CD4-positive, alpha-beta T cell treated with Interleukin-15 for 4 hours (primary cell): ENCODE measurements around the gene ERVK3-1.
"Not testable (repeated sequence)": the region's sequence is repeated elsewhere in the genome, so short reads cannot be mapped to it uniquely, and the experiment has no call there.

ENCODE experiments used
- DNase-seq: peaks from one replicate; pipeline ENCODE4 v3.0.0-alpha.2; 2020; ENCODE audit warnings: low spot score

ERVK3-1 gene

DNA sequence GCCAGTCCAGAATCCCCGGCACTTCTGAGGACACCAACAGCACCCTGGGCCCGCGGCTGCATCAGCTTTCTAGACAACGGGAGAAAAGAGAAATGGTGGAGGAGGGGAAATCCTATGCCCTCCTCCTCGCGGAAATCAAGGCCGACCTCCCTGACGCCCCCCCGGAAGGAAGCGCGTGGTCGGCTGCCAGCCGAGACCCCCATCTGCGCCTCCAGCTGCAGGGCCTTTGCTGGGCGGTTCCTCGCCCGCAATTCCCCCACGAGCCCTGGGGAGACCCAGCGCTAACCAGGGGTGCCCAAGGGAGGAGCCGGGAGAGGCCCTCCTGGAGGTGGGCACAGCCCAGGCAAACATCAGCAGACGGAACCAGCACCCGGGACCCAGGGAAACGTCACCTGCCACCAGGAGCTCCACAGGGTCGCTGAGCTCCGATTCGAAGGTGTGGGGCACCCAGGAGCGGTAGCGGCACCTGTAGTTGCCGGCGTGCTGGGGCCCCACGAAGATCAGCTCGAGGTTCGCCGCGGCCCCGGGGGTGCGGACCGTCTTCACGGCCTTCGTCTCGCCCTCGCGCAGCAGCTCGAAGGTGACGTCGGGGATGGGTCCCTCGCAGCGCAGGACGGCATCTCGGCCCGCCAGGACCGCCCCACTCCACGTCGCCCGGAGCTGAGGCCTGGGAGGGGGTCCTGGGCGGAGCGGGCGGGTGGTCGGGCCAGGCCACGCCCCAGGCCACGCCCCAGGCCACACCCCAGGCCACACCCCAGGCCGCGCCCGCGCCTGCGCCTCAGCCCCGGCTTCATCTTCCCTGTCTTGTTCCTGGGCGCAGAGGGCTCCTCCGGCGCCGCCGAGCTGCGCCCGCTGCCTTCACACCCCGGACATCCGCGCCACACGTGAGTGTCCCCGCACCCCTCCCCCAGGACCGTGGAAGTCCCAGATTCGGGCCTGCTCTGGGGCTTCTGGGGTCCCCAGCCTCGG lies 42.1 kb downstream of the ERVK3-1 start:
- peak; percentile 65 for DNase-seq

DNA sequence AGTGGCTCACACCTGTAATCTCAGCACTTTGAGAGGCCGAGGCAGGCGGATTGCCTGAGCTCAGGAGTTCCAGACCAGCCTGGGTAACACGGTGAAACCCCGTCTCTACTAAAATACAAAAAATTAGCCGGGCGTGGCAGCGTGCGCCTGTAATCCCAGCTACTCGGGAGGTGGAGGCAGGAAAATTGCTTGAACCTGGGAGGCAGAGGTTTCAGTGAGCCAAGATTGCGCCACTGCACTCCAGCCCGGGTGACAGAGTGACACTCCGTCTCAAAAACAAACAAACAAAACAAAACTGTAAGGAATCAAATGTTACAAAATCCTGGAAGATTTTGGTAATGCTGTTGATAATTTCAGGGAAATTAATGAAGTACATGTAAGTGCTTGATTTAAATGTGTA lies 42.9 kb downstream of the ERVK3-1 start:
- not testable (repeated sequence) for DNase-seq

DNA sequence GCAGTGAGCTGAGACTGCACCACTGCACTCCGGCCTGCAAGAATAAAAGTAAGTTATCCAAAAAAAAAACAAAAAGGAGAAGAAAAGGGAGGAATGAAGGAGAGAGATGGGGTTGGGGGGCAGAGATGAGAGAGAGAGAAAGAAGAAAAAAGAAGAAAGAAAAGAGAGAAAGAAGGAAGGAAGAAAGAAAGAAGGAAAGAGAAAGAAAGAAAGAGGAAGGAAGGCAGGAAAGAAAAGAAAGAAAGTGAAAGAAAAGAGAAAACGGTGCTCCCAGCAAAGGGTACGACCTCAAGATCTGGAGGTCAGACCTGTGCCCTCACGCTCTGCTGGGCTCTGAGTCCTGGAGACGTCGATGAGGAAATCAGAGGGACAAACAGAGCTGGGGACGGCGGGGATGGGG lies 44.4 kb downstream of the ERVK3-1 start:
- DNase-seq: no peak

DNA sequence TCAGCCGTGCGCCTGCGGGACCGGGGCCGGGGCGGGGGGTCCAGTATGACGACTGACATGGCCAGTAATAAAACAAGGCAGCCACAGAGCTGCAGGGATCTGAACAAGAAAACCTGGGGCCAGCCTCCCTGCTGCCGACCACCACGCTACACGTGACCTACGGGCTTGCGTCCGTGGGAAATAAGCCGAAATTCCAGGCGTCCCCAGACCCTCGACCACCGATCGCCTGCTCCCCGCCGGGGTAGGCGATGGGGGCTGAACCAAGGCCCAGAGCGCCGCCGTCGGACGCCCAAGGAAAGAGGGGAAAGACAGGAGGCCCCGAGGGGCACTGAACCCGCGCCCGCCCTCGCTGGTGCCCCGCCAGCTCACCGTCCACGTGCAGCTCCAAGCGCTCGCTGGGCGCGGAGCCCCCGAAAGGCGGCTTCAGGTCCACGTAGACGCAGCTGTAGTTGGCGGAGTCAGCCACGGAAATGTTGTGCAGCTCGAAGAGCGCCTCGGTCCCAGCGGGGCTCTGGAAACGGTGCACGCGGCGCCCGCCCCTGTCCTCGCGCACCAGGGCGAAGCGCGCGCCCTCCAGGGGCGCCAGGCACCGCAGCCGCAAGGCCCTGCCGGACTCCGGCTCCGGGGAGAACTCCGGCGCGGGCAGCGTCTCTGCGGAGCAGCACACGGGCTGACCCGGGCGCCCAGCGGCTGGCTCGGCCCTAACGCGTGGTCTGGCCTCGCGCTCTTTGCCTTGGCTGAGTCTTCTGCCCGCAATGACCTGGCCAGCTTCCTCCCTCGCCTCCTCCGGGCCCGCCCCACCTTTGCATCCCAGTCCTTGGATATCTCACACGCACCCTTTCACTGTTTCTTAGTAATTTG lies 45.1 kb downstream of the ERVK3-1 start:
- DNase-seq: no peak

DNA sequence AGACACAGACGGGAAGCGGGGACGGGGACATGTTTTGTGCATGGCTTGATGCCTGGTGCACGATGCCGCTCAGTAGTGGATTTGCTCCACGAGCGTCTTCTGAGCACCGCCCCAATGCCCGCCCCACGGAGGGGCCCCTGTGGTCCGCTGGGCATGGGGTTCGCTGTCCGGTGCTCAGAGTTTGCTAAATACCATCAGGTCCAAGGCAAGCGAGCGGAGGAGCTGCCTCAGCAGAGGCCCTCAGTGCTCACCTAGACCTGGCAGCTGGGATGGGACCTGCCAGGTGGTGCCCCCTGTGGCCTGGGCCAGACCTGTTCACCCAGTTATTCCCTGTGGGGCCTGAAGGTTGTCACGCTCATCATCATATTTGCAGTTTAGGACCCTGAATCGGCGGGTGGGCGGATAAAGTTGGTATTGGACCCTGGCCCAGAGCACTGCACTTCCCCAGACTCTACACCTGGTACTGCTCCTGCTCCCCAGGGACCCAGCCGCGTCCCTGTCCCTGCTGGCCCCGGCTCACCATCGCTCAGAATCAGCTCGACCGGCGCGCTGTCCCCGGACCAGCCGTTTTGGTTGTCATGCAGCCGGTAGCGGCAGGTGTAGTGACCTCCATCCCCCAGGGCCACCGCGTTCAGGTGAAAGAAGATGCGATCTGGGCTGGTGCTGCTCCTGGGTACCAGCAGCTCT lies 45.8 kb downstream of the ERVK3-1 start:
- no peak for DNase-seq

- no peak for DNase-seq
Measured at GRCh38 chr19:58351558-58351878, 46.3 kb downstream of the ERVK3-1 start.

- no peak for DNase-seq
Measured at GRCh38 chr19:58351990-58352755, 47.0 kb downstream of the ERVK3-1 start.

- DNase-seq: no peak
Measured at GRCh38 chr19:58352760-58353671, 47.8 kb downstream of the ERVK3-1 start, which contains the start of gene A1BG. TSS of gene A1BG (minus strand) at chr19:58353492. CDS start at chr19:58353437, 55 bp downstream.

DNA sequence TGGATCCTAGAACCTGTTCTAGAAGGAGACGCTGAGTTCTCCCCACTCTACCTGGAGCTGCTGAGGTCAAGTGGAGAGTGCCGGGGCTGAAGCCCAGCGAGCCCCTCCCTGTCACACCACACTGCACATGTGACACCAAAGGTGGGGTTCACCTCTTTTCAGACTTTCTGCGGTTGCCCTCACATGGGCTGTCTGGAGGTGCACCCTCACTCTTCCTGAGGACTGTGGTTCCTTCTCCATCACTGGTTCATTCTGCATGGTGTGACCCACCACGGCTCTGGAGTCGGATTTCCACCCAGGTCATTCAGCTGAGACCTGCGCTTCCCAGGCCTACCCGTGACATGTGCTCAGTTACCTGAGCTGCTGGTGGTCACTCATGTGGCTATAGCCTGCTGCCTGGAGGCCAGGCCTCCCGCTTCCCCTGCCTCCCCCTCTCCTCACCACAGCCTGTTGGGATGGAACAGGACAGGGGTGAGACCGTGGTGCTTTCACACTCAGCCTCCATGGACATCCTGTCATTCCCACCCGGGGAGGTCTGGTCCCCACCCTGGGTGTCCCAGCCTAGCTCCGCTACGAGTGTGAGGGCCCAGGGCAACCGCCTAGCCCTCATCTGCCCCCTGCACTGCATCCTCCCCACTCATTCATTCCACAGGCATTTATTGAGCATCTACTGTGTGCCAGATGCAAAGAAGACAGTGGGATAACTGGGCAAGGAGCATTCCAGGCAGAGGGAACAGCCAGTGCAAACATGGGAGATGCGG lies 48.7 kb downstream of the ERVK3-1 start:
- DNase-seq: no peak

- no peak for DNase-seq
Measured at GRCh38 chr19:58354478-58355030, 49.4 kb downstream of the ERVK3-1 start.

DNA sequence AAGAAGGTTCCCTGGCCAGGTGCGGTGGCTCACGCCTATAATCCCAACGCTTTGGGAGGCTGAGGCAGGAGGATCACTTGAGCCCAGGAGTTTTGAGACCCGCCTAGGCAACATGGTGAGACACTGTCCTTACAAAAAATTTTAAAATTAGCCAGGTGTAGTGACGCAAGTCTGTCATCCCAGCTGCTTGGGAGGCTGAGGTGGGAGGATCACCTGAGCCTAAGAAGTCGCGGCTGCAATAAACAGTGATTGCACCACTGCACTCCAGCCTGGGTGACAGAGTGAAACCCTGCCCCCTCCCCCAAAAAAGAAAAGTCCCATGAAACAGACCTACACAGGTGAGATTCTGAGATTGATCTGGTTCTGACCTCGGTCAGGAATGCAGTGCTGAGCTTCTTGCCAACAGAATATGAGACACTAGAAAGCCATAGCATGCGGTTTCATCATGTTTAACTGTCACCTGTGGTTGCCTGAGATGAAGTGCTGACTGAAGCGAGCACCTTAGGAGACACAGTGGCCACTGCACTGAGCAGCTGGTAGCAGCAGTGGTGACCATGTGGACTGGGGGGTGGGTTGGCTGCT lies 50.1 kb downstream of the ERVK3-1 start:
- DNase-seq: no peak

- peak; percentile 9 for DNase-seq
Measured at GRCh38 chr19:58355908-58356765, 51.0 kb downstream of the ERVK3-1 start.

DNA sequence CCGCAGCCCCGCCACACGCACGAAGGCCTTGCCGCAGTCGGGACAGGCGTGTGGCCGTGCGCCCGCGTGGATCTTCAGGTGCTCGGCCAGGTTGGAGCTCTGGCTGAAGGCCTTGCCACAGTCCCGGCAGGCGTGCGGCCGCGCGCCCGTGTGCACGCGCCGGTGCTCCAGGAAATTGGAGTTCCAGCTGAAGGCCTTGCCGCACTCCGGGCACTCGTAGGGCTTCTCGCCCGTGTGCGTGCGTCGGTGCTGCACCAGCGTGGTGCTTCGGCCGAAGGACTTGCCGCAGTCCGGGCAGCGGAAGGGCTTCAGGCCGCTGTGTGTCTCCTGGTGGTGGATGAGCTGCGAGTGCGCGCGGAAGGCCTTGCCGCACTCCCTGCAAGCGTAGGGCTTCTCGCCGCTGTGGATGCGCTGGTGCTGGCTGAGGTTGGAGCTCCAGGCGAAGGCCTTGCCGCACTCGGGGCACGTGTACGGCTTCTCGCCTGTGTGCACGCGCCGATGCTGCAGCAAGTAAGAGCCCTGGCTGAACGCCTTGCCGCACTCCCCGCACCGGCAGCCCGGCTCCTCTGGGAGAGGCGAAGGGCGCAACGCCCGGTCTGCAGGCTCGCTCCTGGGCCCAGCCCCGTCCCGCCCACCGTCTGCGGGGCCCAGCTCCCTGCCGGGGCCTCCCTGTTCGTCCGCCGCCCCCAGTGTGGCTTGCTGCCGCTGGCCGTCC lies 51.7 kb downstream of the ERVK3-1 start:
- no peak for DNase-seq

GRCh38 chr19:58357481-58358145 lies 52.4 kb downstream of the ERVK3-1 start:
- no peak for DNase-seq

DNA sequence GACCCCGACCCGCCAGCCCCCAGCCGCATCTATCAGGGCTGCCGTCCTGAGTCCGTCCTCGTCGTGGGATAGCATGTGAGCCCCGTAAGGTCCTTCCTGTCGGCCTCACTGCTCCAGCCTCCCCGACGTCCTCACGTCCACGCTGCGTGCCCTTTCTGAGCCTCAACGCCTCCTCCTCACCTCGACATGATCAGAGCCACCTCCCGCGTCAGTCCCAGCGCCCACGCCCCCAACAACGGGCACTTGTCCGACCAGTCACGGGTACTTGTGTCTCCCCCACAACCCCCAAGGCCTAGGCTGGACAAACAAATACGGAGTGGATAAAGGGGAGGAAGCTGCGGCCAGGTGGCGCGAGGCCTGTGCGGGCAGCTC lies 56.7 kb downstream of the ERVK3-1 start:
- peak; percentile 28 for DNase-seq

DNA sequence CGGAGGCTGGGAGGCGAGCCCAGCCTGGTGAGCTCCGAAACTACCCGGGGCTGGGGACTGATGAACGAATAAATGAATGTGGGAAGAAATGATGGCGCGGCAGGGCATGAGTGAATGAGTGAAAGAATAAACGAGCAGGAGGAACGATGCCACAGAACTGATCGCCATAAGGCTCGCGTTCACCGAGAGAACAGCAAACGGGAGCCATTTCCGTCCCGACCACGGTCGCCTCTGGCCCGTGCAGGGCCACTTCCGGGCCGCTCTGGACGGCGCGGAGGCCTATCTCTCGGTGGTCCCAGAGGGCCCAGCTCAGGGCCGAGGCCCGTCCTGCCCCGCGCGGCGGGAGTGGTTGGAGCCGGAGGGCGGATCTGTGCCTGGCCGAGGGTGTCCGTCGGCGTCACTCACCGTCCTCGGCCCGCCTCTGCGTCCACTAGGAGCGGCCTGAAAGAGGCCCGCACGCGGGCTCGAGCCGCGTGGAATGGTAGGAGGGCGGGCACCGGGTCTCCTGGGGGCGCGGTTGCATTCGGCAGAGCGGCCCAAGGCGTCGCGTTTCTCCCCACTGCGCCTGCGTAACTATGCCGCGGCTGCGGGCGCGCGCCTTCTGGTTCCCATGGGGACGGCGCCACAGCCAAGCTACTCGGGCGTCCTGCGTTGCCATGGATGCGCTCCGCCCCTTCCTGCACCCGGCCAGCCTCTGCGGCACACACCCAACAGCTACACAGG lies 57.3 kb downstream of the ERVK3-1 start, which contains the start of gene ZNF497:
Gene ZNF497 (minus strand): TSS at position 480 of the 723 bp plus-strand sequence. CDS start 5,116 bp downstream, outside the sequence.
- DNase-seq: peak; percentile 97
